GM21786 (cell line): ENCODE data around the gene VIPR2.
"Not testable (repeated sequence)": the region's sequence is repeated elsewhere in the genome, so short reads cannot be mapped to it uniquely, and the experiment has no call there.

Experiments used
- ATAC-seq: cut with Tn5 transposase; IDR thresholded peaks from one replicate; pipeline ENCODE4 v1.9.1; 2021; ENCODE audit not compliant: unreplicated experiment

Gene VIPR2

DNA sequence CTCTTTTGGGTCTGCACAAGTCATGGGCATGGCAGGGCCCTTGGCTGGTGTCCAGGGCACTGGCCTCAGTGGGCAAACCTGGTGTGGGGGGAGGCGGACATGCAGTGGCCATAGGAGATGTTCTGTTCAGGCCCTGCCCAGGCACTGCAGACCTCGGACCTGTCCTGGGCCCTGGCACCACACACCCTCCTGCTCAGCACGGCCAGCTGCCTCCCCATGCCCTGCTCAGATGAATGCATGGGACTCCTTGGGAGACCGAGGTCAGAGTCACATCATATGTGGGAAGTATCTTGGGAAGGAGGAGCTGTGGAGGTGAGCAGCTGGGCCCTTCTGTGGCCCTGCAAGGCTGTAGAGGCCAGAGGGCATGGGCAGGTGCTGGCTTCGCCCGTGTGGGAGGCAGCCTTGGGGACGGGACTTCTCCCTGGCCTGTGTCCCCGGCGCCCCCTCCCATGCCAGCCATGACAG, 130.8 kb downstream of the VIPR2 start:
- ATAC-seq: no peak

DNA sequence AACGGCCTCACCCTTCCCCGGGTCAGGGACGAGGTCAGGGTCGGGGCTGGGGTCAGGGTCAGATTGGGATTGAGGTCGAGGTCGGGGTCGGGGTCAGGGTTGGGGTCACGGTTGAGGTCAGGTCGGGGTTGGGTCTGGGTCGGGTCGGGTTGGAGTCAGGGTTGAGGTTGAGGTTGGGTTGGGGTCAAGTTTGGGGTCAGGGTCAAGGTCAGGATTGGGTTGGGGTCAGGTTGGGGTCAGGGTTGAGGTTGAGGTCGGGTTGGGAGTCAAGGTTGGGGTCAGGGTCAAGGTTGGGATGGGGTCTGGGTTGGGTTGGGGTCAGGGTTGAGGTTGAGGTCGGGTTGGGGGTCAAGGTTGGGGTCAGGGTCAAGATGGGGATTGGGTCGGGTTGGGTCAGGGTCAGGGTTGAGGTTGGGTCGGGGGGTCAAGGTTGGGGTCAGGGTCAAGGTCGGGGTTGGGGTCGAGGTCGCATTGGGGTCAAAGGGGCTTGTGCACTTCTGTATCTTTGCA, 131.4 kb downstream of the VIPR2 start:
- no peak for ATAC-seq

- ATAC-seq: no peak
These were observed 132.2 kb downstream of the VIPR2 start for GRCh38 chr7:159012353-159013069.

GRCh38 chr7:159011722-159012022, 133.0 kb downstream of the VIPR2 start:
- ATAC-seq: no peak

DNA sequence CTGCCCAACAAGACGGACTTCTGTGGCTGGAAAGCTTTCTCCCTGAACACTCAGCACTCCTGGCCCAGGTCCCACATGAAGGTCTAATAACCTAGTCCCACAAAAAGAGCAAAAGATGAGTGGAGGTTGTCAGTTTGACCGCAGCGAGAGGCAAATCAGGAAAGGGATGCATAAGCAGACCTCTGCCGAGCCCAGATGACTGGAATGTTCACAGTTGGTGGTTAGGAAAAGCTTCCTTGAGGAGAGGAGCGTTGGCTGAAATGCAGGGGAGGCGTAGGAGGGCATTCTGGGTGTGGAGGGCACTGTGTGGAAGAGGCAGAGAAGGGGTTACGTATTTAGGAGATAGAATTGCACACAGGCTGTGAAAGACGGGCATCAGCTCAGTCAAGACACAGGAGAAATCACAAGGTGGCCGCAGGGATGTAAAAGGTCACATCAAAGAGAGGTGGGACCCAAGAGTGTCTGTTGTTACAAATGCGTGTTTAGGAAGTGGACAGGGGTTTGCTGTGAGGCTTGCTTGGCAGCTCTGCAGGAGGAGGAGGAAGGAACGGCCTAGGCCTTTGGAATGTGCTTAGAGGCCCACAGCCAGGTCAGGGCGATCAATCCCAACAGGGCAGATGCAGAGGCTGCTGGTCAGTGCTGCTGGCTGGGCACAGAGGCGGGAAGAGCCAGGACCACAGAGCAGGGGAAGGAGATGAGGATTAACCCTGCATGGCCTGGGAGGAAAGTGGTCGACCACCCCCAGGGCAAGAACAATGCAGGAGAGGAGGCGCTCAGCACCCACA, 133.5 kb downstream of the VIPR2 start:
- no peak for ATAC-seq

GRCh38 chr7:159010411-159010810, 134.3 kb downstream of the VIPR2 start:
- ATAC-seq: no peak

- ATAC-seq: no peak
These were observed 134.7 kb downstream of the VIPR2 start for GRCh38 chr7:159009951-159010350.

GRCh38 chr7:159008417-159008816, 136.2 kb downstream of the VIPR2 start:
- no peak for ATAC-seq

DNA sequence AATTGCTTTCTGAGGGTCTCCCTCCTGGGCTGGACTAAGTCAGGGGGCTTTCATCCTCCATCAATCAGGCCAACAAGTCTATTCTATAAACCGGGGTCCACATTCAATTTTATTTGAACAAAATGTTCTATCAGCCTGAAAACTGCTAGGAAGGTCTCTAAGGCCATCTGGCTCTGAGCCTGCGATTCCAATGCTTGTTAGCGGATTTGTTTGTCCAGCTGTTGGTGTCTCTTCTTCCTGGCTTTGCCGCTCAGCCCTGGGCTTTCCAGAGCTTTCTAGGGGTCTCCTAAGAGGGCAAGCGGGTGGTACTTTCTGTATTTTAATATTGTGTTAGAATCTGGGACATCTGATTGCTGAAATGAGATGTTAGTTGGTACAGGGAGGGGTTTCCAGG, 136.7 kb downstream of the VIPR2 start:
- no peak for ATAC-seq

DNA sequence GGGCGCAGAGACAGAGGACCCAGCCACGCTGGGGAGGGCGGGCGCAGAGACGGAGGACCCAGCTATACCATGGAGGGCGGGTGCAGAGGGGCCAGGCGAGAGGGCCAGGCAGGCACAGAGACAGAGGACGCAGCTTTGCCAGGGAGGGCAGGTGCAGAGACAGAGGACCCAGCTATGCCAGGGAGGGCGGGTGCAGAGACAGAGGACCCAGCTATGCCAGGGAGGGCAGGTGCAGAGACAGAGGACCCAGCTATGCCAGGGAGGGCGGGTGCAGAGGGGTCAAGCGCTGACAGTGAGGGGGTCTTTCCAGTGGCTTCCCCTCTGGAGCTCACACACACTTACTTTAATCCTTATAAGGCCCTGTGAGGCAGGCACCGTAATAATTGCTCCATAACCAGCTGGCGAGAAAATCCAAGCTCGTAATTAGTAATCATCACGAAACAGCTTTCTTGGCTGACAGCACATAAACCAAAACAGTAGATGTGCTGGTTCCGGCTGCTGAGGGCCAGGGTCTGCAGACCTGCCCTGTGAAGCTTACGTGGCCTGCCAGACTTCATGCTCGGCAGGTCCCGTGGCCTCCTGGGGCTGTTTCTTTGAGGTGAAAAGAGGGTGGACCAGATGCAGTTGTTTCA, 137.2 kb downstream of the VIPR2 start:
- no peak for ATAC-seq

DNA sequence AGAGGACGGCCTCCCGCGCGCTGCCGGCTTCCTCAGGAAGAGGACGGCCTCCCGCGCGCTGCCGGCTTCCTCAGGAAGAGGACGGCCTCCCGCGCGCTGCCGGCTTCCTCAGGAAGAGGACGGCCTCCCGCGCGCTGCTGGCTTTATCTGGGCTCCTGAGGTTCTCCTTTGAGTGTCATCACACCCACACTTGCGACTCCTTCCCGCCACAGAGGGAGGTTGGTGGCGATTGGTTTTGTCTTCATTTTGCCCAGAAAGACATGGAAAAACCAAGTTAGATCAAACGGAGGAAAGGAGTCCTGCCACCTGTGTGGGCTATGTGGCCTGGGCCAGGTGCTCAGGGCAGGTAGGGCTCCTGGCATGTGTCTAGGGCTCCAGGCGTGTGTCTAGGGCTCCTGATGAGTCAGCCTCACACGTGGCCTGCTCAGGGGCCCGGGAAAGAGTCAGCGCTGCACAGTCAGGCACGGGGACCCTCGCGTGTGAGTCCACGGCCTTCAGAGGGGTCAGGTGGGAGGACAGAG, 138.0 kb downstream of the VIPR2 start:
- no peak for ATAC-seq

- not testable (repeated sequence) for ATAC-seq
These were observed 138.6 kb downstream of the VIPR2 start for GRCh38 chr7:159006022-159006609.

DNA sequence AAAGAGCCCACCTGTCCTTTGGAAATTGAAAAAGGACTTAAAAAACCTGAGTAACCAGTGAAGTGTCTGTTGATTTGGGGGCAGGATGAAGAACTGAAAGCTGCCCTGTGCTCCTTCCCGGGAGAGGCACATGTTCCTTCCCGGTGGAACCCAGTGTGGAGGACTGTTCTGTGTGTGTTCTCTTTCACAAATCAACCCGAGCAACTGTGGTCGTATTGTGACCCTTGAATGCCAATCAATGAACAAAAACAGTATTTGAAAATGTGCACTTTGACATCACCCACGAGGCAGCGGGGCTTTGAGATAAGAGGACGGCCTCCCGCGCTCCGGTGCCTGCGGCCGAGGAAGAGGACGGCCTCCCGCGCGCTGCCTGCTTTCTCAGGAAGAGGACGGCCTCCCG, 139.0 kb downstream of the VIPR2 start:
- ATAC-seq: no peak

GRCh38 chr7:159004411-159004810, 140.3 kb downstream of the VIPR2 start:
- ATAC-seq: no peak

DNA sequence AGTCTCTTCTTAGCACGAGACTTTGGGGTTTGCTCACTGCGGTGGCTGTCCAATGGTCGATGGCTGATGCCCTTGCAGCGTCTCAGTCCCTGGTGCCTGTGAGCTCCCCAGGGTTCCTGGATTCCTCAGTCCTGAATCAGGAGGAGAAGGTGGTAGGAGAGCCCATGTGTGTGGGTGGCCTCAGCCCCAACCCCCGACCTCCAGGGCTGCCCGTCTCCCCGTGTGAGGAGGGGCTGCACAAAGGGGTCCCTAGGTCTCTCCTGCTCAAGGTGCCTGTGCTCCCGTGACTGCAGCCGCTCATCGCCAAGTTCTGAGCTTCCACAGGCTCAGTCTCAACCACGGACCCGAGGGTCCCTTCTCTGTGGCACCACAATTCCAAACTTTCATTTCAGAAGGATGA, 142.9 kb downstream of the VIPR2 start:
- no peak for ATAC-seq

DNA sequence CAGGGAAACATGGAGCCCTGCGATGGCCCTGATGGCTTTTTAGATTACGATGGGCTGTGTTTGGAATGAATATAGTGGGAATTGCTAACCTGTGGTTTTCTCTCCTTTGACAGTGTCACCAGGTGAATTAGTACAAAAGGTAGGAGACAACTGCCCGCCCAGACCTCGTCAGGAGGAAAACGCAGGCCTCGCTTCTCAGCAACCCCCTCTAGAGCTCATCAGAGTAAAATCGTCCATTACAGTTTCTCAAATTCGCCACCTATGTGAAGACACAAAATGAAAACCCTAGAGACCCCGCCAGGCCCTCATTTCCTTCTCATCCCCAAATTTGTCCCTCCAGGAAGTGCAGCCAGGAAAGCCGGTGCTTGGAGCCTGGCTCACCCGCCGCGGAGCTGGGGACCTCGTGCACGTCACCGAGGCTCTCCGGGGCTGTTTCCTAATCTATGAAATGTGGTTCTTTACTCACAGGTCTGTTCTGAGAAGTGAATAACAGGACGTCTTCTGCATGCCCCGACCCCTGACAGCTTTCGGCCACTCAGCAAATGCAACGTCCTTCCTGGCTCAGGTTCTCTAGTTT, 143.7 kb downstream of the VIPR2 start:
- ATAC-seq: no peak

- ATAC-seq: no peak
These were observed 144.6 kb downstream of the VIPR2 start for GRCh38 chr7:159000070-159000469.

DNA sequence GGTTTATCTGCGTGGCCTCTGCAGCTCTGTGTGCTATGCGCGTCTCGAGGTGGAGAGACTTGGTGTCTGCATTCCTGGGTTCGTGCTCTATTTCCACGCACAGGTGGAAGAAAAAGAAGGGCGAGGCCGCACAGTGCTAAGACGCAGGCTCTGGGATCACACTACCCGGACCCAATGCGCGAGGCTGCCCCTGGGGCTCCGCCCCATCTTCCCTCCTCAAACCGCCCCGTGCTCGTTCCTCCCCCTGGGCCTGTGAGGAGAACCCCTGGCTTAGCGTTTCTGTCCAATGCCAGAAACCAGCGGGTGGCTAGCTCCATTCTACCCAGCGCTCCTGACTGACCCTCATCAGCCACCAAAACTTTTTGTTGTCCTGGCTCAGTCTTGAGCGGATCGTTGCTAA, 145.2 kb downstream of the VIPR2 start:
- ATAC-seq: no peak

DNA sequence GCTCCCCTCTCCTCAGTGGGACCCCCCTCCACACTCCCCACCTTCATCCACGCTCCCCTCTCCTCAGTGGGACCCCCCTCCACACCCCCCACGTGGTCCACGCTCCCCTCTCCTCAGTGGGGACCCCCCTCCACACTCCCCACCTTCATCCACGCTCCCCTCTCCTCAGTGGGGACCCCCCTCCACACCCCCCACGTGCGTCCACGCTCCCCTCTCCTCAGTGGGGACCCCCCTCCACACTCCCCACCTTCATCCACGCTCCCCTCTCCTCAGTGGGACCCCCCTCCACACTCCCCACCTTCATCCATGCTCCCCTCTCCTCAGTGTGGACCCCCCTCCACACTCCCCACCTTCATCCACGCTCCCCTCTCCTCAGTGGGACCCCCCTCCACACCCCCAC, 146.4 kb downstream of the VIPR2 start:
- not testable (repeated sequence) for ATAC-seq

- ATAC-seq: no peak
These were observed 147.2 kb downstream of the VIPR2 start for GRCh38 chr7:158997471-158997870.

DNA sequence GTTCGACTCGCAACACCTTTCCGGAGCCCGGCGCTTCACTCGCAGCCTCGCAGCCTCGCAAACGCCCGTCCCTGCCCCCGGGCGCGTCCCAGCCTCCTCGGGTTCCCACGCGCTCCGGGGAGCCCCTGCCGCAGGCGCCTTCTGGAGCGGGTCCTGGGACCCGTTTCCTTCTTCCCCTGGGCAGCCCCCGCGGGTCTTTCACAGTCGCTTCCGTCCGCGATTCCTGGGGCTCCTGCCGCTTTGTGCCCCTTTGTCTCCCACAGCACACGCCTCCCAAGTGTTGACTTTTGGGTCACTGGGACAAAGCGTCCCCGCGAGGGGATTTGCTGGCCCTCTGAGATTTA, 147.6 kb downstream of the VIPR2 start:
- ATAC-seq: no peak
